ENCODE results near the gene PTP4A2.

DNA sequence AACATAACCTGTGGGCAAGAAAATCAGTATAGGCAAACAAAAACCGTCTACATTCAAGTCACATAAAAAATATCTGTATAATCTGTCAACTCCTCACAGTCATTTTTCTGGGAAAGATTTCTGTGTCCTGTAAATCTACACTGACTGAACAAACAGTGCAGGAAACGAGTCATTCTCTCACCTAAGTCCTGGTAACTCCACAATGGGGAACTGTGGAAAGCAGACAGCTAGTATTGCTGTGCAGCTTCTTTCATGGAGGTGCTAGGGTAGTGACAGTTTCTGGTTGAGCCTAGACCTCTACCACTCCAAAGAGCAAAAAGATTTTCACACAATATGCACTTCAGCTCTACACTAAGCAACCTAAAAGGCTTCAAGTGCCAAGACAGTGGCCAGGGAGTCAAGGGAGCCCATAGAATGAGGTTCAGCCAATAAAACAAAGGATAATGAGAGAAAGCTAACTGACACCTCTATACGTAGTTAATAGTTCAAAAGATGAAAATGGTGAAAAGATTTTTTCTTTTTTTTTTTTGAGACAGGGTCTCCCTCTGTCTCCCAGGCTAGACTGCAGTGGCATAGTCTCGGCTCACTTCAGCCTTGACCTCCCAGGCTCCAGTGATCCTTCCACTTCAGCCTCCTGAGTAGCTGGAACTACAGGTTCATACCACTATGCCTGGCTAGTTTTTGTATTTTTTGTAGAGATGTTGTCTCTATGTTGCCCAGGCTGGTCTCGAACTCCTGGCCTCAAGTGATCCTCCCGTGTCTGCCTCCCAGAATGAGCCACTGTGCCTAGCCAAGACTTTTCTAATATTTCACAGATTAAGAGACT, 5.5 kb downstream of the PTP4A2 start:
- TF ChIP-seq TAF1 (IDR thresholded peaks at IDR 0.05; ENCODE audit: low read depth, low read length) (no peak), TAF7 (optimal IDR thresholded peaks at IDR 0.05; ENCODE audit: borderline replicate concordance, low read depth, low read length) (no peak)
